Endothelial cell of umbilical vein (primary cell): ENCODE results near the gene TYRP1.

ENCODE experiments used
- CTCF ChIP-seq, 2 donors: IDR thresholded peaks; 1 replicate in 1 of 2; 2 replicates in 1 of 2; pipeline ENCODE4 v1.5.1; 2011; ENCODE audit warnings: low read length in 2 of 2, mild to moderate bottlenecking in 2 of 2, moderate library complexity in 2 of 2, control low read depth in 1 of 2, inconsistent platforms in 1 of 2, low read depth in 1 of 2; ENCODE audit not compliant: insufficient read depth in 1 of 2; ENCODE audit errors: extremely low read depth in 1 of 2
- EZH2 ChIP-seq: IDR thresholded peaks from 2 replicates; pipeline ENCODE4 v1.6.1; 2012; ENCODE audit warnings: borderline replicate concordance, low read depth, mild to moderate bottlenecking, moderate library complexity, low read length, inconsistent platforms; ENCODE audit not compliant: severe bottlenecking
- MAX ChIP-seq: IDR thresholded peaks from 2 replicates; pipeline ENCODE4 v1.6.1; 2011; ENCODE audit not compliant: insufficient read depth, insufficient read length
- MYC ChIP-seq: IDR thresholded peaks from one replicate; pipeline ENCODE4 v1.6.1; 2011; ENCODE audit warnings: mild to moderate bottlenecking, low read depth, low read length
- POLR2AphosphoS5 ChIP-seq: IDR thresholded peaks from 2 replicates; pipeline ENCODE4 v1.6.1; 2012; ENCODE audit warnings: low read depth, mild to moderate bottlenecking, control low read depth, low read length, moderate library complexity; ENCODE audit not compliant: insufficient read depth

- TF ChIP-seq CTCF (IDR thresholded peaks at IDR 0.05; ENCODE audit: extremely low read depth in 1 of 2, insufficient read depth in 1 of 2, low read depth in 1 of 2, low read length in 2 of 2) (no peak), POLR2AphosphoS5 (no peak), MYC (no peak), EZH2 (no peak), MAX (no peak)
Observed at GRCh38 chr9:12689233-12689632, 4.0 kb upstream of the TYRP1 start.
